ENCODE data around the gene NBPF3. TPM values are rescaled to one million over a fixed set of nuclear protein-coding genes. Genes with fewer than 3 reads are reported as not detected.

NBPF3 gene
- total RNA-seq, 2 donors from 2014 or later, result 4.7 to 8.0 TPM

DNA sequence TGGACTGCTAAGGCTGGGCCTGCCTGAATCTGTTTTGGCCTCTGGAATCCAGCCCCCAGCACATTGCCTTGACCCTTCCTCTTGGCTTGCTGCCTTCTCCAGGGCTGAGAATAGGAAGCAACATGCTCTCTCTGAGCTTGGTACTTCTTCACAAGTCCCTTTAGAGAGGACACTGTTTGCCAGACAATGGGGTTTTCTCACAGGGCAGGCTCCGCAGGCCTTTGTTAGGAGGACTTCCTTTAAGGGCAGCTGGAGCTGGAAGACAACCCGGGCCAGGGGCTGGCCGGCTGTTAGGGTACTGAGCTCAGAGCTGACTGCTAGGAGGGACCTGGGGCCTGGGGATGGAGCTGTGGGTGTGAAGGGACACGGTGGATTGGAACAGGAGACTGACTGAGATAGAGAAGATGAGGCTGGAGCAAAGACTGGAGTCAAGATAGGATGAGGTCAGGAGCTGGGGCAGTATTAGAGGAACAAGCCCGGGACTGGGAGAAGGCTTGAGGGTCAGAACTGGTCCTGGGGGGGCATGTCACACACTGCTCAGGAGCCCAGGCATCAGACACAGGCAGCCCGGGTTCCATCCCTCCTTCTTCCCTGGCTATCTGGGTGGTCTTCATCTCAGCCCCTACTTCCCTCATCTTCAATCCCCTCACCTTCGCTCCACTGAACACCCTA, 63.9 kb downstream of the NBPF3 start:
- Histone ChIP-seq H3K36me3 (no peaks in the 10 kb centered on the region), H3K27me3 (no peaks in the 10 kb centered on the region), H3K4me1 (peaks cover 2% of the 10 kb centered on the region), H3K27ac (no peak overlapping the region), H3K9me3 (no peaks in the 10 kb centered on the region), H3K4me3 (no peak overlapping the region), H3K9ac (ENCODE audit: low read depth in 2 of 2, low read length in 2 of 2) (no peak overlapping the region)
- no peak for DNase-seq
- intact Hi-C loops (cut with DNase I), result loop anchor here (10.0 kb wide), 1 partner anchor 71 kb away; no protein-coding TSS in a partner anchor
- TF ChIP-seq, protein P1, sequence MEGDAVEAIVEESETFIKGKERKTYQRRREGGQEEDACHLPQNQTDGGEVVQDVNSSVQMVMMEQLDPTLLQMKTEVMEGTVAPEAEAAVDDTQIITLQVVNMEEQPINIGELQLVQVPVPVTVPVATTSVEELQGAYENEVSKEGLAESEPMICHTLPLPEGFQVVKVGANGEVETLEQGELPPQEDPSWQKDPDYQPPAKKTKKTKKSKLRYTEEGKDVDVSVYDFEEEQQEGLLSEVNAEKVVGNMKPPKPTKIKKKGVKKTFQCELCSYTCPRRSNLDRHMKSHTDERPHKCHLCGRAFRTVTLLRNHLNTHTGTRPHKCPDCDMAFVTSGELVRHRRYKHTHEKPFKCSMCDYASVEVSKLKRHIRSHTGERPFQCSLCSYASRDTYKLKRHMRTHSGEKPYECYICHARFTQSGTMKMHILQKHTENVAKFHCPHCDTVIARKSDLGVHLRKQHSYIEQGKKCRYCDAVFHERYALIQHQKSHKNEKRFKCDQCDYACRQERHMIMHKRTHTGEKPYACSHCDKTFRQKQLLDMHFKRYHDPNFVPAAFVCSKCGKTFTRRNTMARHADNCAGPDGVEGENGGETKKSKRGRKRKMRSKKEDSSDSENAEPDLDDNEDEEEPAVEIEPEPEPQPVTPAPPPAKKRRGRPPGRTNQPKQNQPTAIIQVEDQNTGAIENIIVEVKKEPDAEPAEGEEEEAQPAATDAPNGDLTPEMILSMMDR (IDR thresholded peaks at IDR 0.05), result no peak

DNA sequence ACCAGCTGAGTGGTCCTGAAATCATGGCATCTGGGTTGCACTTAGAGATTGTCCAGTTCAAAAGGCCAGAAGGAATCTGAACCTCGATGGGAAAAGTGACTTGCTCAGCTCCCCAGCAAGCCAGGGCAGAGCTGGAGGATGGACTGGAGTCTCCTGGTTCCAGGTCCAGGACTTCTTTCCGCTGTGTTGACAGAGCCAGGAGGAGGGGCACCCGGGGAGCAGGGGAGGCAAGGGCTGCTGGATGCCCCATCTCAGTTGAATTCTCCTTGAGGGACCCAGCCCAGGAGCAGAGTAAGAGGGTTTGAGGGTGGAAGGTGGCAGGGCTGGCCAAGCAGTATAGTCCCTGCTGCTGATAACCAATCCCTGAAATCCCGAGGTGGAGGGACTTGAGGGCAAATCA, 66.9 kb downstream of the NBPF3 start:
- Histone ChIP-seq H3K4me3 (no peak overlapping the region), H3K27ac (no peak overlapping the region), H3K27me3 (peaks cover 6% of the 10 kb centered on the region), H3K9me3 (no peaks in the 10 kb centered on the region), H3K4me1 (peaks cover 3% of the 10 kb centered on the region), H3K36me3 (no peaks in the 10 kb centered on the region), H3K9ac (ENCODE audit: low read depth in 2 of 2, low read length in 2 of 2) (no peak overlapping the region)
- TF ChIP-seq, protein P1 (IDR thresholded peaks at IDR 0.05), result no peak
- no peak for DNase-seq
- intact Hi-C loops (cut with DNase I), result loop anchor here (10.0 kb wide), 1 partner anchor 68 kb away; no protein-coding TSS in a partner anchor

DNA sequence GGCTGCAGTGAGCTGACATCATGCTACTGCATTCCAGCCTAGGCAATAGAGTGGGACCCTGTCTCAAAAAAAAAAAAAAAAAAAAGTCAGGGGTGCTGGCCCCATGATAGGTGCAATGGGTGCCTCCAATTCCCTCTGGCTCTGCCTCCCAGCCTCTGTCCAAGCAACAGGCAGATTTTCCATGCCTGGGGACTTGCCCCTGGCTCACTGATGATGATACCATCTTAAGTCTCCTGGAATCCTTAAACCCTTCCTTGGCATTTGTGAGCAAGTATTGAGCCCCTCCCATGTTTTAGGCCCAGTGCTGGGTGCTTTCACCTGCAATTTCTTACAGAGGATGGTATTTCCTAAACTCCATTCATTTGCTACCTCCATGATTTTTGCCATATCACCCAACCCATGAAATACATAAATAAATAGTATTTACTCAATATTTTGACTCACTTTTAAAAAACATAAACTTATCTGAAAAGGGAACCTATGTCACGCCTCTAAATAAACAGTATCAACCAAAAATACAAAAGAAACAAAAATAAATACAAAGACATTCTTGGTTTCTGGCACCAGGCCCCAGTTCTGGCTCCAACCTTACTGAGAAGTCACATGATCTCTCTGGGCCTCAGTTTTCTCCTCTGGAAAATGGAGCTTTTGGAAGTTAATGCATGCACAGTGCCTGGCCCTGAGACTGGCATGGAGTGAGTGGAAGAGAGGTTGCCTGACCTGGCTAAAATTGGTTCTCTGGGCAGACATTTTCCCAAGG, 67.8 kb downstream of the NBPF3 start:
- intact Hi-C loops (cut with DNase I), result loop anchor here (2.0 to 10.0 kb wide), 3 partner anchors 27 to 151 kb away; no protein-coding TSS in a partner anchor
- no peak for DNase-seq

DNA sequence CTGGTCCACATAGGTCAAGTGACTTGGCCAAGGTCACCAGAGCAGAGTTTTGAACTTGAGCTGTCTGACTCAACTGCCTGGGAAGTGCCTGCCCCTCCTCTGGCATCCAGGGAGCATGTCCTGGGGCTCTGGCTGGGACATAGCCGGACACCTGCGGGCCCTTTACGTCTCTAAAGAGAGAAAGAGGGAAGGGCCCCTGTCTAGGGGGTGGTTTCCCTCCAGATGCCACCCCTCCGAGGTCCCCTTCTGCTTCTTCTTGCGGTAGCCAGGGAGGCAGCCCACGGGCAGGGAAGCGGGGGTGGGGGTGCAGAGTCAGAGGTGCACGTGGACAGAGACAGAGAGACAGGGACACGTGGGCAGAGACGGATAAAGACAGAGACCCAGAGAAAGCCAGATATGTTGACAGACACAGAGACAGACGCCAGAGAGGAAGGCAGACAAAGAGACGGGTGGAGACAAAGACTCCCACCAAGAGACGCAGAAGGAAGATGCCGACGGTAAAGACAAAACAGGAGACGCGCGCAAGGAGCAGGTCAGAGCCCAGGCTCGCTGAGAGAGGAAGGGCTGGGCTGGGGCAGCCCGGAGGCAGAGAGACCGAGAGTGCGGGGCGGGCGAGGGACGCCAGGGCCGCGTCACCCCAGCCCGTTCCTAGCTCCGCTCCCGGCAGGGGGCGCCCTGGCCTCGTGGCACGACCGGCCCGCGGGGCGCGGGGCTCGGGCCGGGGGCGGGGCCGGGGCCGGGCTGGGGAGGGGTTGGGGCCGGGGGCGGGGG, 68.8 kb downstream of the NBPF3 start:
- H3K9me3 ChIP-seq, result no peaks in the 10 kb centered on the region
- intact Hi-C loops (cut with DNase I), result loop anchor here (2.0 to 10.0 kb wide), 3 partner anchors 26 to 150 kb away; no protein-coding TSS in a partner anchor
- TF ChIP-seq, protein P1 (IDR thresholded peaks at IDR 0.05), result no peak
- peaks cover 6% of the 10 kb centered on the region for H3K27me3 ChIP-seq
- peaks cover 3% of the 10 kb centered on the region for H3K4me1 ChIP-seq
- no peaks in the 10 kb centered on the region for H3K36me3 ChIP-seq
- H3K4me3 ChIP-seq, result no peak overlapping the region
- peak; percentile 63 for DNase-seq
- H3K27ac ChIP-seq, result no peak overlapping the region
- no peak overlapping the region for H3K9ac ChIP-seq (ENCODE audit: low read depth in 2 of 2, low read length in 2 of 2)

More for the DNA sequence above, 67.8 kb downstream of the NBPF3 start:
- Histone ChIP-seq H3K4me1 (peaks cover 3% of the 10 kb centered on the region), H3K9me3 (no peaks in the 10 kb centered on the region), H3K9ac (ENCODE audit: low read depth in 2 of 2, low read length in 2 of 2) (no peak overlapping the region), H3K4me3 (no peak overlapping the region), H3K27me3 (peaks cover 6% of the 10 kb centered on the region), H3K27ac (no peak overlapping the region), H3K36me3 (no peaks in the 10 kb centered on the region)
- TF ChIP-seq, protein P1 (IDR thresholded peaks at IDR 0.05), result no peak
